GM18526 (cell line): Measurements from ENCODE around the gene AFF4.

Source experiments
- POLR2A ChIP-seq: IDR thresholded peaks from 3 replicates; pipeline ENCODE4 v1.6.1; 2011; ENCODE audit not compliant: insufficient read length; ENCODE audit errors: extremely low read depth

AFF4 gene

DNA sequence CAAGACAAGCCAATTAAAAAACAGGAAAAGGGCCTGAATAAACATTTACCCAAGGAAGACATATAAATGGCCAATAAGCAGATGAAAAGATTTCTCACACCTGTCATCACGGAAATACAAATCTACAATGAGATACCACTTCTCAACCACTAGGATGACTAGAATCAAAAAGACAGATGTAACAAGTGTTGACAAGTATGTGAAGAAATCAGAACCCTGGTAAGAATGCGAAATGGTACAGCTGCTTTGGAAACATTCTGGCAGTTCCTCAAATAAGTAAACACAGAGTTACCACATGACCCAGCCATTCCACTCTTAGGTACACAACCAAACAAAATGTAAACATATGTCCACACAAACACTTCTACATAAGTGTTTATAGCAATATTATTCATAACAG is 57.5 kb downstream of the AFF4 start:
- no peak for TF ChIP-seq POLR2A

DNA sequence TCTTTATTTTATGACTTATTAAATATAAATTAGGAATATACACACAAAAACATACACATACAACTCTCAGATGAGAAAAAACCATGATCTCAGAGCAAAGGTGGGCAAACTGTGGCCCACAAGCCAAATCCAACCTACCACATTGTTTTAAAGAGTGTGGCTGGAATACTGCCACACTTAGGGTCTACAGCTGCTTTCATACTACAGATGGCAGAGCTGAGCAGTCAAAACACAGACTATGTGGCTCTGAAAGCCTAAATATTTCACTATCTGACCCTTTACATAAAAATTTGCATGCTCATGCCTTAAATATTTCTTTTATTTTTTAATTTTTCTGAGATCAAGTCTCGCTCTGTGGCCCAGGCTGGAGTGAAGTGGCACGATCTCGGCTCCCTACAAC is 61.7 kb downstream of the AFF4 start:
- no peak for TF ChIP-seq POLR2A

DNA sequence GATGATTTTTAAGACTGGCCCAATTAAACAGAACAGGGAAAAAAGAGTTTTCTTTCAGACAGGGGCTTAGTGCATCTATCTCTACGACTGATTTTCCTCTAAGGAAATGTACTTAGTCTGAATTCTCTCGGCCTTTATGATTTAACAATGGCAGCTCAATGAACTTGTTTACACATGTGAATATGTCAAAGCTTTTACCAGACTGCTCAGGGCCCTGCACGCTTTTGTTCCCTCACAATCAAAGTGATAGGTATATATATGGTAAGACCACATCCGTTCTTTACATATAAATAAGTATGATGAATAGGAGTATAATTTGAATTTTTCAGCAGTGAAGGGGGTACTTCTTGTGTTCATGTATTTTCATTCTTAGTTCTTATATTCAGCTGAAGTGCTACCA is 62.4 kb downstream of the AFF4 start:
- no peak for TF ChIP-seq POLR2A

DNA sequence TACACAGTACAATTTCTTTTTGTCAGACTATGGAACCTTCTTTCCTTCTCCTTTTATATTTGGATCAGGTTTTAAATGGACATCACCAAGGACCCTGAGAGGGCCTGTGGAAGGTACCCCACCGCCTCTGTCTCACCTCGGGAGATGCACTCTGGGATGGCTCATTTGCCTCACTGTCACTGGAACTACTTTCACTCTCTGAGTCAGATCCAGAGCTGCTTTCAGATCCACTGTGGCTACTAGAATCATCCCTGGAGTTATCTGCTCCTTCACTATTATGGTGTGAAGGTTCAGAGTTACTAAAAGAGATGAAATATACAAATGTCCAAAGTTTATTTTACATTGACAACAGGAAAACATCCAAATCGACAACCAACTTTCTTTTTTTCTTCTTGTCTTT is 65.3 kb downstream of the AFF4 start:
- no peak for TF ChIP-seq POLR2A

DNA sequence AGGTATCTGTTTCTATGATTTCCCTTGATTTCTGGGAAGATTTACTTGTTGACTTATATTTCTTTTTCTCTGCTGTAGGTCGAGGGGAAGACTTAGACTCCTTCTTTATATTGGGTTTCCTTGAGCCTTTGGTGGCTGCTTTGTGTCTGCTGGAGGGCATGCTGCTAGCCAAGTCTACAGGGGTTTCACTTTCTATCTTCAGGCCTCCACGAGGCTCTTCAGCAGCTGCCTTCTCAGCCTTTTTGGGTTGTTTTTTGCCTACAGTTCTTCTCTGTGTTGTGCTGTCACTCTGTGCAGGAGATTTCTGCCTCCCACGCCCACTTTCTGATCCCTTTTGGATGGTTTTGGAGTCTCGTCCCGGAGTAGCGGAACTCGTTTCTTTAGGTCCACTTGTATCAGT is 66.7 kb downstream of the AFF4 start:
- TF ChIP-seq POLR2A: no peak

DNA sequence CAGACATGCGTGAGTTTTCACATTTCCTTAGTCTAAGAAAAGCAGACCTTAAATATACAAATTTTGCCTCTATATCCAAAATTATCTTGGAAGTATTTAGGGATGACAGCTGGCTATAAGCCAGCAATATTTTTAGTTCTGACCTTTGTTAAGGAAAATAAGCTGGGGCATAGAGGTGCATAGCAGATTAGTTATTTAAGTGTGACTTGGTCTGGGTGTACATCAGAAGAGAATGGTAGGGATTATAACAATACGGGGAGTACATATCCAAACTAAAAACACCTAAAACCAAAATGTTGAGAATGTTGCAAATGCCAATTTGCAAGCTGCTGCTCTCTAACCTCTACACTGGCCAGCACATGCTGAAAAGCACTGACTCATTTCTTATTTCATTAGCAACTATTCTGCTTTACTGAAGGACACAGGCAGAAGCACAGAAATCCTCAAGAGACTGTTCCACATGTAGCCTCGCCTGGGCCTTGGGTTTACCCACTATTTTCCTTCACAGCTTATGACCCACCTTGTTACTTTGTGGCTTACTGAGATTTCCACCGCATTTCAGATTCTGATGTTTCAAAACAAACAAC is 67.6 kb downstream of the AFF4 start:
- TF ChIP-seq POLR2A: no peak

DNA sequence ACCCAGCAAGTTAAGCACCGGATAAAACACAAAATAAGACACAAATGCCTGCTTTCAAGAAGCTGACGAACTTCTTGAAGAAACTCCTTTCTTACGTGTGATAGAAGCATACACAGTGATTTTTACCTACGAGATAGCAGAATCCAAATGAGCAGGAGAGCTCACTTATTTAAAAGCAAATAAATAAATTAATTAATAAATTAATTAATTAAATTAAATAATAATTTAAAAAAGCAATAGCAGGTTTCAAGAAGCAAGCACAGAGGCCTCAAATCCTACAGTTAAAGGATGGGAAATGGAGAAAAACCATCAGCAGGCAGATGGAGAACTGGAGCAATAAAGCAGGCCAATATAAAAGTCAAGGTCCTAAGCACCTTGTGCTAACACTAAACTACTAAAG is 72.6 kb downstream of the AFF4 start:
- no peak for TF ChIP-seq POLR2A

DNA sequence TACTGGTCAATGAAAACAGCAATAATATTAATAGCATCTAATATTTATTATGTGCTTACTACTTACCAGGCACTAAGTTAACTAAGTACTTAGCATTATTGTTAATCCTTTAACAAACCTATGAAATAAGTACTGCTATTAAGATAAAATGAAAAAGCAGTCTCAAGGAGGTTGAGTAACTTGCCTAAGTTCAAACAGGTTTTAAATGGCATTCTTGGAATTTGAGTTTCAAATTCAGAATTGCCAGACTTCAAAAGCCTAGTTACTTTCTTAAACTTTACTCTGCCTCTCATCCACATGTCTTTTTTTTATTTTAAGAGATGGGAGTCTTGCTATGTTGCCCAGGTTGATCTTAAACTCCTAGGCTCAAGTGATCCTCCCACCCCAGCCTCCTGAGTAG is 73.9 kb downstream of the AFF4 start:
- no peak for TF ChIP-seq POLR2A

DNA sequence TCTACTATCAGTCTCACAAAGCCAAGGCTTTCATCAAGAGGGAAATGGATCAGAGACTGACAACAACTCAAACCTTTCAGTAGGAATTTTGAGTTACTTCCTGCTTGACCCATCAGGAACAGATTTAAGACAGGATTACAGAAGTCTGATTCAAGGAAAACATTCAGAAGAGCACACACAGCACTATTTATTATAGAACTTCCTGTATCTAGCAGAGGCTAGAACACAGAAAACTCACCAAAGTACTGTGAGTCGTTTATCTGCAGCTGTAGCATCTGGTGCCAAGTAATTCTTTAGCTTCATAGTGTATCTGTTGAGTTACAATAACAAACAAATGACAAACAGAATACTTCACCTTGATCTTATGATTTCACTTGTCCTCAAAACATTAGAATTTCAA is 76.2 kb downstream of the AFF4 start:
- TF ChIP-seq POLR2A: no peak

DNA sequence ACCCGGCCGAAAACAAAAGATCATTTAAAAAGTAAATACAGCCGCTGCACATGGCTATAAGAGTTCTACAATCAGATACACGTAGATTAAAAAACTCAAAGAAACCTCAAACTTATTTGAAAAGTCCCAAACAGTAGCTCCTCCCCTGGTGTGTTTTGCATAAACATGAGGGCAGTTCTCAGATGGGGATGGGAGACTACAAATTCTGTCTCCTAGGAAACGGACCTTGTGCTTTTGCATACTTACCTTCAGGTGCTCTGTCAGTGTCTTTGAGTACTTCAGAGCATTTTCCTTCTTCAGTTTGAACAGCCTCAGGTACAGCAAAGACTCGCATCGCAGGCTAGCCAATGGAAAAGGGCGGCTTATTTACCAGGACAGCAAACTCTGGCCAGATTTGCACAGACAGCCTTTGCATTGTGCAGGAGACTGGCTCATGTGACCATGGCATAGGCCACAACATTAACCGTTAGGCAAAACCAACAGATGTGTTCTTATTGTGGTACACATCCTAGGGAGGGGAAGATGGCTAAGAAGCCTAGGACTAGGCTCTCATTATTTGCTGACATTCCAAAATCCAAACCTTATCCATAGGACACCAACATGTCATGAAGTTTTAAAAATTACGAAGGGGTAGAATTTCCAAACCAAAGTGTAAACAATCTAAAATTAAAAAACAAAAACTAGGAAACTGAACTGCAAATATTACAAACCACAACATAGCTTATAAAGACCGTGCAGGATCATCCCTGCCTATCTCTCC is 77.2 kb downstream of the AFF4 start:
- TF ChIP-seq POLR2A: no peak

DNA sequence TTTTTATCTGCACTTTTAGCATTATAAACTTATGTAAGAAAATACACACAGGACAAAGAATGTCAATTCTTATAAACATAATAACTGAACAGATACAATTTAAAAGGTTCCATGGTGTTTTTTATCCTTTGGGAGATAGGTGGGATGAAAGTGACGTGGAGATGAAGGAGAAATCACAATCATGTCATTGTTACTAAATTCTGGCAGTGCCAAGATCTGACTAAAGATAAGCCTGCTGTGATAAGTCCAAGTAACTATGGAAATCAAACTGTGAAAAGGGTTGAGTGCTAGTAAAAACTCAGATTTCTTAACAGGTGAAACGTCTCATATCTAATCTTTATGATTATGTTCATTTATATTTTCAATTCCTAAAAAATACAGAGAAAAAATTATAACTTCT is 78.9 kb downstream of the AFF4 start:
- TF ChIP-seq POLR2A: no peak

DNA sequence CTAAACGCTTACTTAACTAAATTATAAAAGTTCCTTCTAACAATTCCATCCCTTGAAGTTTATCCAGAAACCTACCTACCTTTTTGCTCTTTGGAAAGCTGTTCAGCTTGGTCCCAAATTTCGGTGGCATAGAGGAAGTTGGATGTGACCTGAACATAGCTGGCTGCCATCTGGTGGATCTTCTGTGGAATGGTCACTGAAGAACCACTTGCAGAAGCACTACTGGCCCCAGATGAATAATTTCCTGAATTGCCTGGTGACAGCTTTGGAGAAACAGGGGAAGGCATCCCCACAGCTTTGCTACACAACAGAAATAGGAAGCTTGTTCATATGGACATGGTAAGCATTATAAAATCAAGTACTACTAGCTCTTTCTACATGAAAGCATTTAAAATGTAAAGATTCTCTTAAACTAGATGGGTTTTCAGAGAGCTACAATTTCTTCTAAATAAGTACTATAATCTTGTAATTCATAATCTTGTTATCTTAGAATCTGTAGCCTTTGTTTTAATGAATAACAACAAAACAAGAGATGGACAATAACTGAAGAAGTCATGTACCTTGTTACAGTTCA is 80.1 kb downstream of the AFF4 start:
- TF ChIP-seq POLR2A: no peak

DNA sequence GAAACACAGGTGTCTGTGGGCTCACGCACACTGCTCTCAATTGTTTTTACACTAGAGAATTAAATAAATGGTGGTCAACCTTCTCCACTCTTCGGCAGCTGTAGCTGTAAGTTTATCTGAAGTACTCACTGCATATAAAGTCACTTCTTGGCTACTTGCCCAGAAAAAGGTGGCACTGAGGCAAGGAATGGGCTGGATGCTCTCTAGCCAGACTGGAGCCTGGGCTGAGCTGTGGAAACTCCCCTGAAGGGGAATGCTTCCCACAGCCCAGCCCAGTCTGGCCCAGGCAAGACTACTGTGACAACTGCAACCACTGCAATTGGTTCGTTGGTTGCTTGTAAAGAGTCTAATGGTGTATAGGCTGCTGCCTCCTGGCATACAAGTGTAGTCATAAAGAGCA is 85.5 kb downstream of the AFF4 start:
- TF ChIP-seq POLR2A: no peak

DNA sequence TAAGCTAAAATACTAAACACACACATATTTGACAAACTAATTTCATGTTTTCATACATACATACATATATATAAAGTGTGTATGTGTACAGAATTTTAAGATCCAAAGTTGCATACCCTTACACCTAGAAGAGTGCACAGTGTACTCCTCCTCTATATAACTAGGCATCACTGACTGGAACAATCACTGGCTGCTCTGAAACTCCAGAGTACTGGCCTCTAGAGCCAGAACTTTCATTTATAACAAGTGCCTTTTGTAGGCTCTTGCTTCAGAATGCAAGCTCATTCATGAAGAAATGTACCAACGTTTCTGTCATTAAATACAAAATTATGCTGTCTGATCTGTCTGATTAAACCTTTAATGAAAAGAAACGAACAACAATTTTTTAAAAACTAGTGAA is 86.0 kb downstream of the AFF4 start:
- TF ChIP-seq POLR2A: no peak

DNA sequence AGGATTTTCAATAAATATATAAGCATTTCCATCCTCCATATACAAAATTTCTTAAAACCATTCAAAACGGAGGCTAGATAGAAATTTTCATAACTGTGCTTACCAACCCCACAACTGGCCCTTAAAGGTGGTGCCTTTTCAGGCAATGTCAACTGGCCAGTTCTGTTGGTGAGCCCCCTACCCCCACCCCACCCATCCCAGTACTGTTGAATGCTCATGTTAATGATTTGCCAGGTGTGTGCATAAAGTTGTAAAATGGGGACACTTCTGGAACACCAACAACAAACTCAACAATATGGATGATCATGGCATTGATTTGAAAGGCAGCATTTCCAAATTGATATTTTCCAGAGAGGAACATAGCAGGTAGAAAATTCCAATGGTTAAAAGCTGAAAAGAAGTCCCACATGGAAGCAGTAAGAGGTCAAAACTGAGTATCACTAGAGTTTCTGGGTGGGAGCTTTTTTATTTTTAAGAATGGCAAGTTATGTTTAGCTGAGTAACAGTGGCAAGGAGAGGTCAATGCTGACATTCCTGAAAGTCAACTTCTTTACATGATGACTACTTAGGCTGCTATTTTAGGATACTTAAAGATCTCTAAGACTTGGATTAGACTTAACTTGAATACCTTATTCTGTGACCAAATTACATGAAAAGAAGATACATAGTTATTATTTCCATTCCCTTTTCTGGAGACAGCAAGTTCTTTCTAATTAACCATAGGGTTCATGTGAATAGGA is 87.2 kb downstream of the AFF4 start:
- no peak for TF ChIP-seq POLR2A

DNA sequence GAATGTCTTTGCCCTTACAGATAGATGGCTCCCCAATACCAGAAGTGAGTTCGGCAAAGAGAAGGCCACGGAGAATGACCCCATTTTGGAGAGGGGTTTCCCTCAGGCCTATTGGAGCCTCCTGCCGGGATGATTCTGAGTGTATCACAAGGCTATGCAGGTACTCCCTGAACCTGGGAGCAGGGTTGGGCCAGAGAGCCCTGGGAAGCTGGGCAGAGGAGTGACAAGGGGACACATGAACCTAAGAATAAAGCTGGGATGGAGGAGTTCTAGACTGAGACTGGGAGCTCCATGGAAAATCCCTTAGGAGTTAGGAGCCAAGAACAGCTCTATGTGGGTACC is 89.5 kb downstream of the AFF4 start:
- no peak for TF ChIP-seq POLR2A
